Activated T-cell treated with anti-CD3 and anti-CD28 coated beads, Interleukin-2, amount 50 U/mL, for 24 hours (primary cell): Measurements from ENCODE around the gene SFSWAP.
"Not testable (repeated sequence)": the region's sequence is repeated elsewhere in the genome, so short reads cannot be mapped to it uniquely, and the experiment has no call there.

Experiments used
- DNase-seq: peaks from one replicate; pipeline ENCODE4 v3.0.0-alpha.2; 2020
- H3K27ac Mint-ChIP-seq: 2 replicates; pipeline ENCODE4 v1.8.0; 2020; ENCODE audit warnings: mild to moderate bottlenecking, mixed read lengths
- H3K27me3 Mint-ChIP-seq: 2 replicates; pipeline ENCODE4 v1.8.0; 2020; ENCODE audit warnings: mixed read lengths
- H3K36me3 Mint-ChIP-seq: 2 replicates; pipeline ENCODE4 v1.8.0; 2020; ENCODE audit warnings: low read depth, mixed read lengths
- H3K4me1 Mint-ChIP-seq: 2 replicates; pipeline ENCODE4 v1.8.0; 2020; ENCODE audit warnings: low read depth, mixed read lengths
- H3K4me3 Mint-ChIP-seq: 2 replicates; pipeline ENCODE4 v1.8.0; 2020; ENCODE audit warnings: mild to moderate bottlenecking, moderate library complexity, mixed read lengths
- H3K9me3 Mint-ChIP-seq: 2 replicates; pipeline ENCODE4 v1.8.0; 2020; ENCODE audit warnings: mixed read lengths

The SFSWAP gene

DNA sequence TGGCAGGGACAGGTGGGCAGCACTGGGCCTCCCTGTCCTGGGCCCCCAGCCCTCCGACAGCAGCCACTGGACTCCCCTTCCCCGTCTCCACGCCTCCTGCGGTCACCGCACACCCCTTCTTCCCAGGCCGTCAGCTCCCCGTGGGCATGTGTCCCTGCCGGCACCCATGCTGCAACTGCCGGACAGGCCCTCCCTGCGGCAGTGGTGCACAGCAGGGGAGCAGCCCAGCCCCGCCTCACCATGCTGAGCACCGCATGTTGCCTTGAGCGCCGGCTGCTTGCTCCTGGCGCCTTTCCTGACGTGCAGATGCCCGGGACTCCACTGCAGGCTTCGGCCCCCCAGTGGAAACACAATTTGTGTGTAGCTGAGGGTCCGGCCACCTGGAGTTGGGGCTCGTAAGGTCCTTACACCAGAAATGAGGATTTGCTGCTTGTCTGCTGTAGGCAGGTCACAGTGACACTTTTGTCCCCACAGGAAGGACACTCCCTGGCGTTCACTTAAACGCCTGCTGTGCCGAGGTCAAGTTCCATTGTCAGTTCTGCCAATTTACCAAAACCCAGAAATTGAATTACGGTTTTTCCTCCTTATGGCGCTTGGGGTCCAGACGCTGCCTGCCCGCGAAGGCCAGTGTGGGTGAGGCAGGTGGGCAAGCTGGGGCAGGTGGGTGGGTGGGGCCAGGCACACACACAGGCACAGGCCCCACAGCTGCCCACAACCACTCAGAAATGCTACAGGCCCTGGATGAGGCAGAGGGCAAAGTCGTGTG lies 89.1 kb downstream of the SFSWAP start:
- Mint-ChIP-seq H3K4me1 (no peaks in the 10 kb centered on the region), H3K4me3 (no peak overlapping the region), H3K27ac (no peak overlapping the region), H3K27me3 (no peaks in the 10 kb centered on the region), H3K9me3 (peaks cover 3% of the 10 kb centered on the region), H3K36me3 (peaks cover 74% of the 10 kb centered on the region)
- no peak for DNase-seq

- no peak overlapping the region for H3K27ac Mint-ChIP-seq
- H3K4me1 Mint-ChIP-seq: no peaks in the 10 kb centered on the region
- H3K4me3 Mint-ChIP-seq: no peak overlapping the region
- H3K9me3 Mint-ChIP-seq: peaks cover 3% of the 10 kb centered on the region
- no peaks in the 10 kb centered on the region for H3K27me3 Mint-ChIP-seq
- no peak for DNase-seq
- H3K36me3 Mint-ChIP-seq: peaks cover 69% of the 10 kb centered on the region
Measured at GRCh38 chr12:131800594-131801135, 89.8 kb downstream of the SFSWAP start.

GRCh38 chr12:131801254-131801866 lies 90.5 kb downstream of the SFSWAP start:
- Mint-ChIP-seq H3K9me3 (peaks cover 3% of the 10 kb centered on the region), H3K4me1 (no peaks in the 10 kb centered on the region), H3K36me3 (peaks cover 64% of the 10 kb centered on the region), H3K27ac (no peak overlapping the region), H3K4me3 (no peak overlapping the region), H3K27me3 (no peaks in the 10 kb centered on the region)
- no peak for DNase-seq

DNA sequence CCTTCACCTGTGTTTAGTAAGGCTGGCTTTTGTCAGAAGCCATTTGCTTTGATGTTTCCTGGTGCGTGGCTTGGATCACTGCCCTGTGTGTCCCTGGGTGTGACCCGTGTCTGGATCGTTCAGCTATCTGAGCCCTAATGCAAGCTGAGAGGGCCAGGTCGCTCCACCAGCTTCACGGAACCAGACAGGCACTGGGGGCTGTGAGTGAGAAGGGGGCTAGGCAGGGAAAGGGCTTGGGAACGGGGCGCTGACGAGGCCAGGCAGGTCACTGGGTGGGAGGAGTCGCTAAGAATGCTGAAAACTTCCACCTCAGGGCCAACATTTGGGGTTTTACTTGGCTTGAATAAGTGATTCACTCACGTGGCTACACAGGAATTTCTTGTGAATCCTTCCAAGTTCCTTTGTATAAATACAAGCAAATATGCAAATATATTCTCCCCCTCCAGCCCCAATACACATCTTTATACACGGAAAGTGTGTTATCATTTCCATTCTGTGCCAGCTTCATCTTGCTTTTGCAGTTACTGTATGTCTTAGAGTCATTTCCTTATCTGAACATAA lies 93.2 kb downstream of the SFSWAP start:
- Mint-ChIP-seq H3K4me3 (no peak overlapping the region), H3K4me1 (no peaks in the 10 kb centered on the region), H3K9me3 (peaks cover 3% of the 10 kb centered on the region), H3K27ac (no peak overlapping the region), H3K36me3 (peaks cover 39% of the 10 kb centered on the region), H3K27me3 (no peaks in the 10 kb centered on the region)
- no peak for DNase-seq

DNA sequence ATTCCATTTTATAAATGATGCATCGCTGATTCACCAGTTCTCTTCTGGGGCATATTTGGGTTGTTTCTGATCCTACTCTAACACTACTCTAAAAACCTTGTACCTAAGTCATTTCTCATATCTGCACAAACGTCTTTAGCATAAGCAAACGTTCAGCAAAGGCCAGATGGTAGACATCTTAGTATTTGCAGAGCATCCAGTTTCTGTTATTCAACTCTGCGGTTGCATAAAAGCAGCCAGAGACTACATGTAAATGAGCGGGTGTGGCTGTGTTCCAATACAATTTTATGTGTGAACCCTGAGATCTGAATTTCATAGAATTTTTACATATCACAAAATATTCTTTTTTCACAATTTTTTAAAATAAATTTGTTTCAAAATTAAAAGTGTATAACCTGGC lies 94.5 kb downstream of the SFSWAP start:
- no peak overlapping the region for H3K27ac Mint-ChIP-seq
- H3K27me3 Mint-ChIP-seq: no peaks in the 10 kb centered on the region
- no peaks in the 10 kb centered on the region for H3K4me1 Mint-ChIP-seq
- H3K4me3 Mint-ChIP-seq: no peak overlapping the region
- H3K9me3 Mint-ChIP-seq: peaks cover 3% of the 10 kb centered on the region
- no peak for DNase-seq
- H3K36me3 Mint-ChIP-seq: peaks cover 25% of the 10 kb centered on the region

- Mint-ChIP-seq H3K27me3 (no peaks in the 10 kb centered on the region), H3K27ac (no peak overlapping the region), H3K4me1 (no peaks in the 10 kb centered on the region), H3K4me3 (no peak overlapping the region), H3K36me3 (peaks cover 15% of the 10 kb centered on the region), H3K9me3 (no peaks in the 10 kb centered on the region)
- no peak for DNase-seq
Measured at GRCh38 chr12:131806674-131807073, 95.8 kb downstream of the SFSWAP start.

DNA sequence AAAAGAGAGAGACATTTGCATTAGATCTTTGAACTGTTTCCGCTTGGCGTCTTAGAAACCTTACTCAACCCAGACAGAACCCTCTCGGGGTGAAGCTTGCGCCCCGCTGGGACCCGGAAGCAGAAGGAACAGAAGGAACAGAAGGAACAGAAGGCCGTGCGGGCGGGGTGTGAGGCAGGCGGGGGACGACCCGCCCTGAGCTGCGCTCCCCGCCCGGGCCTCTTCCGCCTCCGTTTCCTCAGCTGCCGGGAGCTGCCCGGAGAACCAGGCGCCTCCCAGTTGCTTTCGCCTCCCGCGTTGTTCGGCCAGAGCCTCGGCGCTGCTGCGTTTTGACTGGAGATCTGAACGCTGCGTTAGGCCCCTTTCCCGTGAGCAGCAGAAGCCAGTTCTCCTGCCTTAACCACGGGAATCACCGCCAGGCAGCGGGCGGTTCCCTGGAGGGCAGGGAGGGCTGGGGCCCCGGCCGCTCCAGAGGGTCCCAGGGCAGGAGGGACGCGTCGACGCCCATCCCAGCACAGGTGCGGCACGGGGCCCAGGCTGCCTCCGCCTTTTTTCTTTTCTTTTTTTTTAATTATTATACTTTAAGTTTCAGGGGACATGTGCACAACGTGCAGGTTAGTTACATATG lies 98.0 kb downstream of the SFSWAP start:
- no peaks in the 10 kb centered on the region for H3K4me1 Mint-ChIP-seq
- H3K27me3 Mint-ChIP-seq: no peaks in the 10 kb centered on the region
- H3K27ac Mint-ChIP-seq: peak overlapping the region; percentile 77
- H3K36me3 Mint-ChIP-seq: peaks cover 9% of the 10 kb centered on the region
- DNase-seq: peak; percentile 60
- peak overlapping the region; percentile 74 for H3K4me3 Mint-ChIP-seq
- peaks cover 8% of the 10 kb centered on the region for H3K9me3 Mint-ChIP-seq

DNA sequence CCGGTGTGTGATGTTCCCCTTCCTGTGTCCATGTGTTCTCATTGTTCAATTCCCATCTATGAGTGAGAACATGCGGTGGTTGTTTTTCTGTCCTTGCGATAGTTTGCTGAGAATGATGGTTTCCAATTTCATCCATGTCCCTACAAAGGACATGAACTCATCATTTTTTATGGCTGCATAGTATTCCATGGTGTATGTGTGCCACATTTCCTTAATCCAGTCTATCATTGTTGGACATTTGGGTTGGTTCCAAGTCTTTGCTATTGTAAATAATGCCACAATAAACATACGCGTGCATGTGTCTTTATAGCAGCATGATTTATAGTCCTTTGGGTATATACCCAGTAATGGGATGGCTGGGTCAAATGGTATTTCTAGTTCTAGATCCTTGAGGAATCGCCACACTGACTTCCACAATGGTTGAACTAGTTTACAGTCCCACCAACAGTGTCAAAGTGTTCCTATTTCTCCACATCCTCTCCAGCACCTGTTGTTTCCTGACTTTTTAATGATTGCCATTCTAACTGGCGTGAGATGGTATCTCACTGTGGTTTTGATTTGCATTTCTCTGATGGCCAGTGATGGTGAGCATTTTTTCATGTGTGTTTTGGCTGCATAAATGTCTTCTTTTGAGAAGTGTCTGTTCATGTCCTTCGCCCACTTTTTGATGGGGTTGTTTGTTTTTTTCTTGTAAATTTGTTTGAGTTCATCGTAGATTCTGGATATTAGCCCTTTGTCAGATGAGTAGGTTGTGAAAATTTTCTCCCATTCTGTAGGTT lies 98.8 kb downstream of the SFSWAP start:
- H3K36me3 Mint-ChIP-seq, H3K9me3 Mint-ChIP-seq, H3K27me3 Mint-ChIP-seq, DNase-seq, H3K4me1 Mint-ChIP-seq: not testable (repeated sequence)
- Mint-ChIP-seq H3K27ac (peak overlapping the region; percentile 68), H3K4me3 (peak overlapping the region; percentile 74)

GRCh38 chr12:131810726-131811125 lies 99.8 kb downstream of the SFSWAP start:
- H3K4me1 Mint-ChIP-seq: no peaks in the 10 kb centered on the region
- H3K27ac Mint-ChIP-seq: no peak overlapping the region
- H3K9me3 Mint-ChIP-seq: peaks cover 8% of the 10 kb centered on the region
- H3K36me3 Mint-ChIP-seq: peaks cover 9% of the 10 kb centered on the region
- no peaks in the 10 kb centered on the region for H3K27me3 Mint-ChIP-seq
- DNase-seq: no peak
- H3K4me3 Mint-ChIP-seq: no peak overlapping the region

DNA sequence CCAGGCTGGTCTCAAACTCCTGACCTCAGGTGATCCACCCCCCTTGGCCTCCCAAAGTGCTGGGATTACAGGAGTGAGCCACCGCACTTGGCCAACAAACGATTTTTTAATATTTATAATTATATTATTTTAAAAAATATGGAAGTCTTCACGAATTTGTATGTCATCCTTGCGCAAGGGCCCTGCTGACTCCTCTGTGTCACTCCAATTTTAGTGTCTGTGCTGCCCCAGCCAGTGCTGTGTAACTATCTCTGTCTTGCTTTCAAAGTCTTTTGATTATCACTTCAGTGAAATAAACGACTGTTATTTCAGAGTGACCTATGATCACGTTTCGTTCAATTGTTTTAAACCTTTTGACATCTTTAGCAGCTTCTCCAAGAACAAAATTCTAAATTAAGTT lies 104.2 kb downstream of the SFSWAP start:
- Mint-ChIP-seq H3K9me3 (peaks cover 8% of the 10 kb centered on the region), H3K36me3 (peaks cover 11% of the 10 kb centered on the region), H3K4me1 (no peaks in the 10 kb centered on the region), H3K4me3 (no peak overlapping the region), H3K27ac (no peak overlapping the region), H3K27me3 (no peaks in the 10 kb centered on the region)
- DNase-seq: no peak

DNA sequence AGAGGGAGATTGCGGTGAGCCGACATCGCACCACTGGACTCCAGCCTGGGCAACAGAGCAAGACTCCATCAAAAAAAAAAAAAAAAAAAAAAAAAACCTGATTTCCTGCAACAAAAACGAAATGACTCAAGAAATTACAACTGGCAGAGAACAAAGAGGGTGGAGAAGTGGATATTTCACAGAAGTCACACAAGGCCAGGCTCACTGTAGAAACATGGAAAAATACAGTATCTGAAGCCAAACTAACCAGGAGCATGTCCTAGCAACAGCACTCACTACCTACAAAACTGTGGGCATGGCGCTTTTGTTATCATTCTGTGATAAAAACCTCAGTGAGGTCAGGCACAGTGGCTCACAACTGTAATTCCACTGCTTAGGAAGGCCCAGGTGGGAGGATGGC lies 105.6 kb downstream of the SFSWAP start:
- Mint-ChIP-seq H3K9me3 (peaks cover 8% of the 10 kb centered on the region), H3K4me3 (no peak overlapping the region), H3K36me3 (peaks cover 11% of the 10 kb centered on the region), H3K4me1 (no peaks in the 10 kb centered on the region), H3K27ac (no peak overlapping the region), H3K27me3 (no peaks in the 10 kb centered on the region)
- DNase-seq: no peak

DNA sequence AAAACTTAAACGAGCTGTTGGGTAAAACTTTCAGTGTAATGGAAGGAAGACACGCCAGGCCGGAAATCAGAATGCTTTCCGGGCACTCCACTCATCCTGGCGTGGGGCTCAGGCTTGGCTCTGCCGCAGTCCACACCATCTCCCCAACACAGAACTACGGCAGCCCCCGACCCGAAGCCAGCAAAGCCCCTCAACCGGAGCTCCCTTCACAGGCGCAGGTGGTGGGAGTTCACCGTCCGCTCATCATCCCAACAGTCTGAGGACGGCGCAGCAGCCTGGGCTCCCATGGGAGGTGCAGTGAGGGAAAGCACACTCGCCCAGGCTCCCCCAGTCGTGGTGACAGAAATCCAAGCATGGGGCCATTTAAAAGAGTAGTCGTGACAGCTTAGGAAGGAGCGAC lies 106.4 kb downstream of the SFSWAP start:
- H3K36me3 Mint-ChIP-seq: peaks cover 8% of the 10 kb centered on the region

DNA sequence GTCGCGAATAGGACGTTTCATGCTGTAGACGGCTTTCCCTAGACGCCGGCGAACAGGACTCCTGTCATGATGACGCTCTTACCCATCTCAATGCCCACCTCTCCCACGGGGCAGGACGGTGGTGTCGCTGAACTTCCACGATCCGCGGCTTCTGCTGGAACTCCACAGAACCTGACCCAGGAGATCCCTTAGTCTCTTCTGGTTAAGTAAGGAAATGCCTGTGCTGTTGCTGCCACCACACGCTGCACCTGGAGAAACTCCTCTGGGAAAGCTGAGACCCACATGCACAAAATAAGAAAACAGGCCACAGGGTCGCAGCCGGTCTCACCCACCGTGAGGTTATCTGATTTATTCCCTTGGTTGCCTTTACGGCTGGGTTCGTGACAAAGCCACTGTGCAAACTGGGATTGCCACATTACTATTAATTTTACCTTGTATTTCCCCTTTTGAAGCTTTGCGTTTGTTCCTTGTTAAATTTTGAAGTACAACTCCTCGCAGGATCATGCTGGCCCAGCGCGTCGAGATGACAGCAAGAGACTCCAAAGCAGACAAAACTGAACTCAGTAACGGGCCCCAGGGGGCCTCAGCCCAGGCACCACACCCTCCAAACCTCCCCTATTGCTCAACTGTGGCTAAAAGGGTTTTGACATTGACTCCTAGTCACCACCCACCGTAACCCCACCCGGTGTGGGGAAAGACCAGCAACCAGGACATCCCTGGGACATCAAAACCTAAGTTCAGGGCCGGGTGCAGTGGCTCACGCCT lies 108.1 kb downstream of the SFSWAP start:
- H3K9me3 Mint-ChIP-seq: no peaks in the 10 kb centered on the region
- H3K27ac Mint-ChIP-seq: no peak overlapping the region
- H3K36me3 Mint-ChIP-seq: peaks cover 2% of the 10 kb centered on the region
- no peak for DNase-seq
- H3K4me3 Mint-ChIP-seq: no peak overlapping the region
- H3K27me3 Mint-ChIP-seq: no peaks in the 10 kb centered on the region
- no peaks in the 10 kb centered on the region for H3K4me1 Mint-ChIP-seq

More for the DNA sequence above, 106.4 kb downstream of the SFSWAP start:
- DNase-seq: no peak
- no peaks in the 10 kb centered on the region for H3K27me3 Mint-ChIP-seq
- H3K4me3 Mint-ChIP-seq: no peak overlapping the region
- no peaks in the 10 kb centered on the region for H3K4me1 Mint-ChIP-seq
- no peak overlapping the region for H3K27ac Mint-ChIP-seq
- H3K9me3 Mint-ChIP-seq: peaks cover 8% of the 10 kb centered on the region
